PC-9 (cell line): Measurements from ENCODE around the gene FGFR3. TPM values are rescaled to one million over a fixed set of nuclear protein-coding genes. Genes with fewer than 3 reads are reported as not detected.

Experiments
- BruUV-seq: library from RNA; stranded (reverse); fragments of 400-500 nt; replicated peaks from 2 replicates; lab custom pipeline; 2021; lab: Mats Ljungman, UMichigan
- CTCF ChIA-PET: fragments of 300-600 bp; sonication (Branson Sonifier 250); formaldehyde crosslinking; loops from one replicate; lab custom pipeline; 2022; ENCODE audit warnings: antibody characterized with exemption; lab: Charles Lee
- POLR2A ChIA-PET: fragments of 300-600 bp; sonication (Branson Sonifier 250); formaldehyde crosslinking; loops from one replicate; lab custom pipeline; 2022; ENCODE audit warnings: antibody characterized with exemption; ENCODE audit not compliant: unreplicated experiment; lab: Charles Lee
- DNase-seq, 2 experiments: peaks; one replicate each; pipeline versions ENCODE4 v3.0.0 to v3.0.0-alpha.2; 2015 to 2022; ENCODE audit warnings: mixed read lengths in 1 of 2
- H2AFZ ChIP-seq: fragments of 200-600 bp; sonication (generic); 2 replicates; pipeline ENCODE4 v1.8.1; 2017; ENCODE audit warnings: antibody characterized with exemption
- H3F3A ChIP-seq: fragments of 200-600 bp; sonication (generic); 2 replicates; pipeline ENCODE4 v1.8.1; 2017; ENCODE audit warnings: antibody characterized with exemption, mild to moderate bottlenecking, low read depth; ENCODE audit not compliant: insufficient read depth
- H3K27ac ChIP-seq: fragments of 200-600 bp; sonication (generic); 2 replicates; pipeline ENCODE4 v1.6.1; 2016; ENCODE audit warnings: mixed run types
- H3K27me3 ChIP-seq: fragments of 200-600 bp; sonication (generic); 2 replicates; pipeline ENCODE4 v1.6.1; 2016; ENCODE audit warnings: low read depth, mixed run types; ENCODE audit not compliant: insufficient read depth
- H3K36me3 ChIP-seq: fragments of 200-600 bp; sonication (generic); 2 replicates; pipeline ENCODE4 v1.6.1; 2016; ENCODE audit warnings: low read depth, mixed run types
- H3K4me1 ChIP-seq: fragments of 200-600 bp; sonication (generic); replicated peaks from 2 replicates; pipeline ENCODE4 v1.6.1; 2016; ENCODE audit warnings: mixed run types; ENCODE audit not compliant: insufficient read depth
- H3K4me2 ChIP-seq: fragments of 200-600 bp; sonication (generic); 2 replicates; pipeline ENCODE4 v1.6.1; 2017; ENCODE audit warnings: mixed run types
- H3K4me3 ChIP-seq: fragments of 200-600 bp; sonication (generic); 2 replicates; pipeline ENCODE4 v1.6.1; 2016; ENCODE audit warnings: mixed run types
- H3K79me2 ChIP-seq: fragments of 200-600 bp; sonication (generic); 2 replicates; pipeline ENCODE4 v1.6.1; 2017; ENCODE audit warnings: low read depth, mixed run types
- H3K9me2 ChIP-seq: fragments of 200-600 bp; sonication (generic); 2 replicates; pipeline ENCODE4 v1.8.1; 2017; ENCODE audit warnings: mild to moderate bottlenecking; ENCODE audit not compliant: insufficient read depth
- H3K9me3 ChIP-seq: fragments of 200-600 bp; sonication (generic); 2 replicates; pipeline ENCODE4 v1.8.1; 2016; ENCODE audit warnings: low read depth; ENCODE audit not compliant: insufficient read depth
- H4K20me1 ChIP-seq: fragments of 200-600 bp; sonication (generic); 2 replicates; pipeline ENCODE4 v1.8.1; 2017; ENCODE audit not compliant: insufficient read depth
- CTCF ChIP-seq: fragments of 200-600 bp; sonication (generic); conservative IDR thresholded peaks from 2 replicates; pipeline ENCODE4 v1.6.1; 2017; ENCODE audit warnings: mixed run types, antibody characterized with exemption, mild to moderate bottlenecking, moderate library complexity
- EZH2 ChIP-seq: fragments of 200-600 bp; sonication (generic); IDR thresholded peaks from 2 replicates; pipeline ENCODE4 v1.8.0; 2017; ENCODE audit warnings: antibody characterized with exemption, low read depth
- intact Hi-C: fragments of 100-400 bp; cut with micrococcal nuclease; formaldehyde crosslinking; loops from one replicate; pipeline ENCODE4 v1.10.0; 2022; ENCODE audit not compliant: unreplicated experiment
- total RNA-seq: library from RNA; stranded (reverse); gene quantifications from 2 replicates; pipeline ENCODE4 v1.2.3, GENCODE V29; 2021

FGFR3 gene
- total RNA-seq, 1 experiment from 2014 or later, result 8.2 TPM

GRCh38 chr4:1746265-1746691 lies 46.8 kb upstream of the FGFR3 start:
- Histone ChIP-seq H4K20me1 (no peaks in the 10 kb centered on the region; the same call in 1 of the 2 replicates), H3K9me2 (no peaks in the 10 kb centered on the region), H3K4me1 (no peaks in the 10 kb centered on the region), H3K9me3 (no peaks in the 10 kb centered on the region), H3F3A (peaks cover 35% of the 10 kb centered on the region; the same call in 1 of the 2 replicates), H3K79me2 (no peaks in the 10 kb centered on the region), H3K27me3 (no peaks in the 10 kb centered on the region), H3K4me3 (no peak overlapping the region), H3K27ac (no peak overlapping the region), H3K4me2 (no peak overlapping the region), H2AFZ (no peak overlapping the region), H3K36me3 (no peaks in the 10 kb centered on the region)
- POLR2A ChIA-PET, result interaction anchor here (0.6 kb wide), 1 partner anchor 761 kb away, joined by 3 read pairs; no protein-coding TSS in a partner anchor
- peak; percentile 51 to 76 for DNase-seq
- intact Hi-C loops, result no loop called here
- CTCF ChIA-PET, result no interaction called here
- no peak for TF ChIP-seq EZH2
- peak; percentile 83 for TF ChIP-seq CTCF
- no TSS peak for BruUV-seq

DNA sequence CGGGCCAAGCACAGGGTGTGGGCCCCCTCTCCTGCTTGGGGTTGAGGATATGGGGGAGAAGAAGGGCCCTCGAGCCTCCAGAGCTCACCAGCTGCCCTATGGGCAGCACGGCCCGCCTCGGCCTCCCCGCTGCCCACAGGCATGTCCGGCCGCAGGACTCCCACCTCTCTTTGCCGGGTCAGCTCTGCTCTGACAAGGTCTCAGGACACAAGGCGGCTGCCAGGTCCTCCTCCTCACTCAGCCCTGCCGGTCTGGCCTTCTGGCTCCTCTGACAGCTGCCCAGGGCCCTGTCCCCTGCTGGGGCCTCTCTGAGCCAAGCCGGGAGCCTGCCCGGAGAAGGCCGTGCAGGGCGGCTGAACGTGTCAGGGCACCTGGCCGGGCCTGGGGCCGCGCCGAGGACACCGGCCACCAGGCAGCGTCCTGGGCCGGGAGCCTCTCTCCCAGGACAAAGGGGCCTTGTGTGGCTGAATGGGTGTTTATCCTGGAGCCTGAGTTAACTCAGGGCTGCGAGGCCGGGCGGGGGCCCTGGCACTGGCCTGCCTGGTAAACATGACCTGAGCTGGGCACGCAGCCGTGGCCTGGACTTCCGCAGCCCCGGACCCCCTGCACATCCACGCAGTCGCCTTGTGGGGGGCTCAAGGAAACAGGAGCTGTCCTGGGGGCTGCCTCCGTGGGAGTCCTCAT lies 46.0 kb upstream of the FGFR3 start:
- TF ChIP-seq CTCF, result no peak
- no peak for TF ChIP-seq EZH2
- Histone ChIP-seq H2AFZ (no peak overlapping the region), H3K4me1 (no peaks in the 10 kb centered on the region), H3K79me2 (no peaks in the 10 kb centered on the region), H3K4me3 (no peak overlapping the region), H3K27ac (no peak overlapping the region), H3F3A (peaks cover 35% of the 10 kb centered on the region; the same call in 1 of the 2 replicates), H3K9me2 (no peaks in the 10 kb centered on the region), H3K27me3 (no peaks in the 10 kb centered on the region), H3K9me3 (no peaks in the 10 kb centered on the region), H4K20me1 (no peaks in the 10 kb centered on the region; the same call in 1 of the 2 replicates), H3K4me2 (no peak overlapping the region), H3K36me3 (no peaks in the 10 kb centered on the region)
- intact Hi-C loops, result no loop called here
- POLR2A ChIA-PET, result interaction anchor here (0.6 kb wide), 1 partner anchor 762 kb away, joined by 3 read pairs; no protein-coding TSS in a partner anchor
- no TSS peak for BruUV-seq
- CTCF ChIA-PET, result interaction anchor here (0.8 kb wide), 1 partner anchor 129 kb away, joined by 4 read pairs; no protein-coding TSS in a partner anchor
- no peak for DNase-seq

DNA sequence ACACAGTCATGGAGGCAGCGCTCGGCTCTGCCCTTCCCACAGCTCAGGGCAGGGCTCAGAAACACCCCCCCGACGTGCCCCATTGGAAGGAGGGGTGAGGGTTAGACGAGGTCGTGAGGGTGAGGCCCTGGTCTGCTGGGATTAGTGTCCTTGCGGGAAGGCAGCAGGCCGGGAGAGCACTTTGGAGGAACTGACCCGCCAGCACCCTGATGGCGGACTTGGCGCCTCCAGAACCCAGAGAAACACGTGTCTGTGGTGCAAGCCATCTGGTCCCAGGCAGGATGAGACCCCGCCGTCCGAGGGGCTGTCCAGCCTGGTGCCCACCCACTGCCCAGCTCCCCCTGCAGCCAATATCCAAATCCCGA lies 45.5 kb upstream of the FGFR3 start:
- no peaks in the 10 kb centered on the region for H3K79me2 ChIP-seq
- no peak for DNase-seq
- no peak overlapping the region for H2AFZ ChIP-seq
- POLR2A ChIA-PET, result no interaction called here
- H3F3A ChIP-seq, result peaks cover 35% of the 10 kb centered on the region; the same call in 1 of the 2 replicates
- H3K4me2 ChIP-seq, result no peak overlapping the region
- BruUV-seq, result no TSS peak
- no peak overlapping the region for H3K27ac ChIP-seq
- no peaks in the 10 kb centered on the region; the same call in 1 of the 2 replicates for H4K20me1 ChIP-seq
- H3K9me2 ChIP-seq, result no peaks in the 10 kb centered on the region
- intact Hi-C loops, result no loop called here
- no peaks in the 10 kb centered on the region for H3K9me3 ChIP-seq
- CTCF ChIA-PET, result interaction anchor here (0.8 kb wide), 1 partner anchor 128 kb away, joined by 4 read pairs; no protein-coding TSS in a partner anchor
- TF ChIP-seq CTCF (no peak), EZH2 (no peak)
- no peaks in the 10 kb centered on the region for H3K36me3 ChIP-seq
- no peaks in the 10 kb centered on the region for H3K27me3 ChIP-seq
- no peaks in the 10 kb centered on the region for H3K4me1 ChIP-seq
- H3K4me3 ChIP-seq, result no peak overlapping the region
